Measurements from ENCODE around the gene PIK3CD.

PIK3CD gene

GRCh38 chr1:9701665-9702064 is 50.1 kb downstream of the PIK3CD start:
- no peak overlapping the region for H3K4me3 ChIP-seq (ENCODE audit: low read depth, low read length)
- no peaks in the 10 kb centered on the region for H3K36me3 ChIP-seq
- TF ChIP-seq, protein P1, sequence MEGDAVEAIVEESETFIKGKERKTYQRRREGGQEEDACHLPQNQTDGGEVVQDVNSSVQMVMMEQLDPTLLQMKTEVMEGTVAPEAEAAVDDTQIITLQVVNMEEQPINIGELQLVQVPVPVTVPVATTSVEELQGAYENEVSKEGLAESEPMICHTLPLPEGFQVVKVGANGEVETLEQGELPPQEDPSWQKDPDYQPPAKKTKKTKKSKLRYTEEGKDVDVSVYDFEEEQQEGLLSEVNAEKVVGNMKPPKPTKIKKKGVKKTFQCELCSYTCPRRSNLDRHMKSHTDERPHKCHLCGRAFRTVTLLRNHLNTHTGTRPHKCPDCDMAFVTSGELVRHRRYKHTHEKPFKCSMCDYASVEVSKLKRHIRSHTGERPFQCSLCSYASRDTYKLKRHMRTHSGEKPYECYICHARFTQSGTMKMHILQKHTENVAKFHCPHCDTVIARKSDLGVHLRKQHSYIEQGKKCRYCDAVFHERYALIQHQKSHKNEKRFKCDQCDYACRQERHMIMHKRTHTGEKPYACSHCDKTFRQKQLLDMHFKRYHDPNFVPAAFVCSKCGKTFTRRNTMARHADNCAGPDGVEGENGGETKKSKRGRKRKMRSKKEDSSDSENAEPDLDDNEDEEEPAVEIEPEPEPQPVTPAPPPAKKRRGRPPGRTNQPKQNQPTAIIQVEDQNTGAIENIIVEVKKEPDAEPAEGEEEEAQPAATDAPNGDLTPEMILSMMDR (IDR thresholded peaks at IDR 0.05; ENCODE audit: low read depth, low read length), result no peak
- DNase-seq, result no peak
- H3K9me3 ChIP-seq (ENCODE audit: severe bottlenecking), result no peaks in the 10 kb centered on the region
- H3K27me3 ChIP-seq (ENCODE audit: insufficient read depth, low read depth, severe bottlenecking), result no peaks in the 10 kb centered on the region
- no peak overlapping the region for H3K27ac ChIP-seq

- Histone ChIP-seq H3K36me3 (no peaks in the 10 kb centered on the region), H3K27ac (no peak overlapping the region), H3K4me3 (ENCODE audit: low read depth, low read length) (no peak overlapping the region), H3K9me3 (ENCODE audit: severe bottlenecking) (no peaks in the 10 kb centered on the region), H3K27me3 (ENCODE audit: insufficient read depth, low read depth, severe bottlenecking) (no peaks in the 10 kb centered on the region)
- TF ChIP-seq, protein P1 (IDR thresholded peaks at IDR 0.05; ENCODE audit: low read depth, low read length), result no peak
- no peak for DNase-seq
Measured at GRCh38 chr1:9703165-9703509, 51.6 kb downstream of the PIK3CD start.

DNA sequence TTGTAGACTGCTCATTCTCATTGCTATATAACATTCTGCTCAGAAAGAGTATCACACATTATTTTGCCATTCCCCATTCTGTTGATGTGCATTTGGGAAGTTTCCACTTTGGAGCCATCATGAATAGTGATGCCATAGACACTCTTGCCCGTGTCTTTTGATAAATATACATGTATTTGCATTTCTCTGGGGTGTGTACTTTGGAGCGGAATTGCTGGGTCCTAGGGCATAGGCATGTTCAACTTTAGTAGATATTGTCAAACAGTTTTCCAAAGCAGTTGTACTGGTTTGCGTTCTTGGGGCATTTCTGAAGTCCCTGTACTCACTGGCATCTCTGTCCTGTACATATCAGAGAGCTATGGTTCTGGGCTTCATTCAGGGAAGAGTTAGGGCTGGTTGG is 52.1 kb downstream of the PIK3CD start:
- H3K27ac ChIP-seq, result no peak overlapping the region
- no peaks in the 10 kb centered on the region for H3K36me3 ChIP-seq
- H3K27me3 ChIP-seq (ENCODE audit: insufficient read depth, low read depth, severe bottlenecking), result no peaks in the 10 kb centered on the region
- TF ChIP-seq, protein P1 (IDR thresholded peaks at IDR 0.05; ENCODE audit: low read depth, low read length), result no peak
- H3K4me3 ChIP-seq (ENCODE audit: low read depth, low read length), result no peak overlapping the region
- DNase-seq, result no peak
- H3K9me3 ChIP-seq (ENCODE audit: severe bottlenecking), result no peaks in the 10 kb centered on the region

DNA sequence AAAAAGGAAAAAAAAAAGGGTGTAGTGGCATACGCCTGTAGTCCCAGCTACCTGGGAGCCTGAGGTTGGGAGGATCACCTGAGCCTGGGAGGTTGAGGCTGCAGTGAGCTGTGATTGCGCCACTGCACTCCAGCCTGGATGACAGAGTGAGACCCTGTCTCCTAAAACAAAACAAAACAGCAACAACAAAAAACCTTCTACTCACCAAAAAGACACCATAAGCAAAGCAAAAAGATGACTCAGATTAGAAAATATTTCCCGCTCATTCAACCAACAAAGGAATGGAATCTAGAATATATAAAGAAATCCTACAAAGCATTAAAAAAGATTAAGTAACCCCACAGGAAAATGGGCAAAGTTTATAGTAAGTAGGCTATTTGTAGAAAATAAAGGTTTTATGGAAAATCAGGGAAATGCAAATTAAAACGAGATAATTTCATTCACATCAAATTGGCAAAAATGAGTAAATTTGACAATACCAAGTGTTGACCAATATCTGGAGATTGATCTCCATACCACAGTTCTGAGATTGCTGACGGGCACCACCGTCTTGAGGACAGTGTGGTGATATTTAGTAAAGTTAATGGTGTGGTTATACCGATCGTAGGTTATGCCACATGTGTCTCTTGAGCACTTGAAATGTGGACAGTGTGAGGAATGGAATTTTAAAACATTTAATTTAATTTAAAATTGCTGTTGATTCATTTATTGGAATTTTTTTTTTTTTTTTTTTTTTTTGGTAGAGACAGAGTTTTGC is 54.0 kb downstream of the PIK3CD start:
- no peaks in the 10 kb centered on the region for H3K36me3 ChIP-seq
- DNase-seq, result no peak
- TF ChIP-seq, protein P1 (IDR thresholded peaks at IDR 0.05; ENCODE audit: low read depth, low read length), result no peak
- no peak overlapping the region for H3K27ac ChIP-seq
- H3K9me3 ChIP-seq (ENCODE audit: severe bottlenecking), result no peaks in the 10 kb centered on the region
- H3K27me3 ChIP-seq (ENCODE audit: insufficient read depth, low read depth, severe bottlenecking), result no peaks in the 10 kb centered on the region
- no peak overlapping the region for H3K4me3 ChIP-seq (ENCODE audit: low read depth, low read length)

GRCh38 chr1:9706178-9706577 is 54.6 kb downstream of the PIK3CD start:
- Histone ChIP-seq H3K36me3 (no peaks in the 10 kb centered on the region), H3K27me3 (ENCODE audit: insufficient read depth, low read depth, severe bottlenecking) (no peaks in the 10 kb centered on the region), H3K4me3 (ENCODE audit: low read depth, low read length) (no peak overlapping the region), H3K9me3 (ENCODE audit: severe bottlenecking) (no peaks in the 10 kb centered on the region), H3K27ac (no peak overlapping the region)
- DNase-seq, result no peak
- TF ChIP-seq, protein P1 (IDR thresholded peaks at IDR 0.05; ENCODE audit: low read depth, low read length), result no peak

DNA sequence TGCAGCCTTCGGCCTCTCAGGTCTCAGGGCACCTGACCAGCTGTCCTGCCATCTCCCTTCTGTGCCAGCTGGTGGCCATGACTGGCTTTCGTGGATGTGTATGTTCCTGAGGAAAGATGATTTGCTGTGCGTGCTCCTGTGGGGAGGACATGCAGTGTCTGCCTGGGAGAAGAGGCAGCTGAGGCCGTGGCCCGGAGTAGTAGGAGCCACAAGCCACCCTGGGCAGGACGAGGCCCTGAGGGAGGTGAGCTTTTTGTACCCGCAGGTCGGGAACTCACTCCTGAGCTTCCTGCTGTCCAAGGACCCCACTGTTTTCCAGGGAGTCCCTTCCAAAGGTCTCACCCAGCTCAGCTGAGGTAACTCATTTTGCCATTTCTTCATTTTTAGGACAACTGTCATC is 58.5 kb downstream of the PIK3CD start:
- no peak overlapping the region for H3K4me3 ChIP-seq (ENCODE audit: low read depth, low read length)
- DNase-seq, result no peak
- H3K27ac ChIP-seq, result no peak overlapping the region
- H3K27me3 ChIP-seq (ENCODE audit: insufficient read depth, low read depth, severe bottlenecking), result no peaks in the 10 kb centered on the region
- H3K36me3 ChIP-seq, result no peaks in the 10 kb centered on the region
- no peaks in the 10 kb centered on the region for H3K9me3 ChIP-seq (ENCODE audit: severe bottlenecking)
- TF ChIP-seq, protein P1 (IDR thresholded peaks at IDR 0.05; ENCODE audit: low read depth, low read length), result no peak

All from WERI-Rb-1 (cell line).